ENCODE measurements around the gene EDARADD.

GRCh38 chr1:236389253-236389652 lies 4.8 kb upstream of the EDARADD start:
- TF ChIP-seq CTCF (IDR thresholded peaks at IDR 0.05): no peak
- TF ChIP-seq POLR2A (IDR thresholded peaks at IDR 0.05): no peak

All from ovary (tissue), 3 donors.